HepG2 (cell line): ENCODE data around the gene UBR7. TPM values are rescaled to one million over a fixed set of nuclear protein-coding genes. Genes with fewer than 3 reads are reported as not detected.
"Not testable (repeated sequence)": the region's sequence is repeated elsewhere in the genome, so short reads cannot be mapped to it uniquely, and the experiment has no call there.

ENCODE experiments used
- ATAC-seq: fragments of 200-7000 bp; cut with Tn5 transposase; 3 replicates; pipeline ENCODE4 v1.9.1; 2020; ENCODE audit warnings: mild to moderate bottlenecking, moderate library complexity
- BruUV-seq: library from RNA; stranded (reverse); fragments of 400-500 nt; replicated peaks from 2 replicates; lab custom pipeline; 2021; lab: Mats Ljungman, UMichigan
- CTCF ChIA-PET: fragments of 300-600 bp; formaldehyde crosslinking; extraction: SDS; loops from one replicate; lab custom pipeline; 2021; ENCODE audit warnings: low total read pairs, inconsistent platforms, low intra/inter-chr PET ratio; lab: Yijun Ruan, JAX
- POLR2A ChIA-PET: fragments of 350-600 bp; sonication (Branson Sonifier 250); formaldehyde crosslinking; loops from one replicate; lab custom pipeline; 2020; ENCODE audit warnings: antibody characterized with exemption, inconsistent platforms; lab: Yijun Ruan, JAX
- DNase-seq: peaks from one replicate; pipeline ENCODE4 v3.0.0-alpha.2; 2015; ENCODE audit warnings: low spot score
- FAIRE-seq: peaks from 3 replicates; lab custom pipeline; 2011; peaks lifted over from hg19 to GRCh38; lab: Jason Lieb, UNC
- H2AFZ ChIP-seq: one replicate; pipeline ENCODE4 v1.6.1; 2011; ENCODE audit warnings: low read length, inconsistent platforms
- H3K27ac ChIP-seq: fragments of 300-600 bp; 3 replicates; pipeline ENCODE4 v1.8.0; 2011; ENCODE audit warnings: mixed run types, mild to moderate bottlenecking, mixed read lengths, low read length, inconsistent platforms; ENCODE audit not compliant: insufficient read depth; ENCODE audit errors: extremely low read length
- H3K27me3 ChIP-seq, 2 experiments: fragments of 200-600 bp in 1 of 2; 2 replicates in 1 of 2; 3 replicates in 1 of 2; pipeline versions ENCODE4 v1.6.0 to v1.8.0; 2011; ENCODE audit warnings: low read length in 2 of 2, mild to moderate bottlenecking in 2 of 2, moderate library complexity in 2 of 2, inconsistent platforms in 1 of 2; ENCODE audit not compliant: insufficient read depth in 2 of 2, control insufficient read depth in 1 of 2
- H3K36me3 ChIP-seq, 2 experiments: fragments of 200-600 bp in 1 of 2; replicated peaks in 1 of 2; 2 replicates in 1 of 2; 3 replicates in 1 of 2; pipeline versions ENCODE4 v1.5.1 to v1.8.0; 2011; ENCODE audit warnings: low read length in 2 of 2, inconsistent platforms in 1 of 2; ENCODE audit not compliant: insufficient read depth in 2 of 2, control insufficient read depth in 1 of 2
- H3K4me1 ChIP-seq: 2 replicates; pipeline ENCODE4 v1.5.1; 2012; ENCODE audit warnings: low read length, inconsistent platforms; ENCODE audit not compliant: insufficient read depth
- H3K4me2 ChIP-seq: 2 replicates; pipeline ENCODE4 v1.6.0; 2011; ENCODE audit warnings: low read depth, low read length, inconsistent platforms
- H3K4me3 ChIP-seq, 3 experiments: fragments of 200-600 bp in 1 of 3; sonication (generic), shearing (Covaris generic) in 1 of 3; replicated peaks in 1 of 3; 2 replicates each; pipeline ENCODE4 v1.5.1; 2011 to 2016; ENCODE audit warnings: low read length in 3 of 3, inconsistent platforms in 2 of 3, low read depth in 2 of 3, mild to moderate bottlenecking in 2 of 3, control low read depth in 1 of 3, mixed read lengths in 1 of 3; ENCODE audit not compliant: insufficient read depth in 1 of 3
- H3K79me2 ChIP-seq: one replicate; pipeline ENCODE4 v1.6.1; 2011; ENCODE audit warnings: low read length, inconsistent platforms; ENCODE audit not compliant: insufficient read depth
- H3K9ac ChIP-seq: 2 replicates; pipeline ENCODE4 v1.6.0; 2011; ENCODE audit warnings: mild to moderate bottlenecking, low read depth, low read length, inconsistent platforms; ENCODE audit not compliant: insufficient read depth
- H3K9me3 ChIP-seq: 2 replicates; pipeline ENCODE4 v1.5.1; 2012; ENCODE audit warnings: mild to moderate bottlenecking, low read length
- H4K20me1 ChIP-seq: 2 replicates; pipeline ENCODE4 v1.6.0; 2011; ENCODE audit warnings: inconsistent platforms, mild to moderate bottlenecking, low read length, moderate library complexity; ENCODE audit not compliant: insufficient read depth
- CSRNP1 ChIP-seq: sonication (generic); formaldehyde crosslinking; IDR thresholded peaks from 2 replicates; pipeline ENCODE4 v1.8.1; 2023; ENCODE audit warnings: mild to moderate bottlenecking, missing genetic modification reagents
- FOXP1 ChIP-seq, 2 experiments: fragments of 450-650 bp in 1 of 2; IDR thresholded peaks; 2 replicates each; pipeline ENCODE4 v1.6.1; 2017 to 2018; ENCODE audit warnings: antibody characterized with exemption in 1 of 2
- HMG20A ChIP-seq: IDR thresholded peaks from 2 replicates; pipeline ENCODE4 v1.6.1; 2016; ENCODE audit warnings: borderline replicate concordance
- HNF1B ChIP-seq: sonication (generic); formaldehyde crosslinking; IDR thresholded peaks from 2 replicates; pipeline ENCODE4 v1.5.1; 2020; ENCODE audit warnings: mild to moderate bottlenecking, moderate library complexity, missing genetic modification reagents
- KAT8 ChIP-seq: IDR thresholded peaks from 2 replicates; pipeline ENCODE4 v1.6.1; 2016; ENCODE audit warnings: missing genetic modification reagents, missing compliant biosample characterization
- MIXL1 ChIP-seq: IDR thresholded peaks from 2 replicates; pipeline ENCODE4 v1.6.1; 2016
- NONO ChIP-seq, 2 experiments: fragments of 450-650 bp in 1 of 2; sonication (generic) in 1 of 2; formaldehyde crosslinking in 1 of 2; IDR thresholded peaks in 1 of 2; conservative IDR thresholded peaks in 1 of 2; 2 replicates each; pipeline versions ENCODE4 v1.6.1 to v1.8.0; 2017 to 2022; ENCODE audit warnings: mild to moderate bottlenecking in 1 of 2, missing genetic modification reagents in 1 of 2, moderate library complexity in 1 of 2
- SAP130 ChIP-seq: IDR thresholded peaks from 2 replicates; pipeline ENCODE4 v1.6.1; 2016; ENCODE audit warnings: low read depth
- SP4 ChIP-seq: sonication (generic); formaldehyde crosslinking; IDR thresholded peaks from 2 replicates; pipeline ENCODE4 v1.8.1; 2023; ENCODE audit warnings: mild to moderate bottlenecking, missing genetic modification reagents
- YEATS4 ChIP-seq: sonication (generic); formaldehyde crosslinking; IDR thresholded peaks from 2 replicates; pipeline ENCODE4 v1.4.0; 2020; ENCODE audit warnings: missing genetic modification reagents, borderline replicate concordance
- ZBED4 ChIP-seq: sonication (generic); formaldehyde crosslinking; IDR thresholded peaks from 2 replicates; pipeline ENCODE4 v1.4.0; 2020; ENCODE audit warnings: missing genetic modification reagents, borderline replicate concordance
- ZFY ChIP-seq: sonication (generic); formaldehyde crosslinking; IDR thresholded peaks from 2 replicates; pipeline ENCODE4 v1.4.0; 2020; ENCODE audit warnings: missing genetic modification reagents
- ZNF441 ChIP-seq: sonication (generic); formaldehyde crosslinking; IDR thresholded peaks from 2 replicates; pipeline ENCODE4 v1.7.0; 2021; ENCODE audit warnings: missing genetic modification reagents, borderline replicate concordance
- WGBS: methylation state at CpG from one replicate; pipeline ENCODE4 v1.1.6; 2017; ENCODE audit warnings: low lambda C conversion rate; 5-methylcytosine and 5-hydroxymethylcytosine counted together
- in situ Hi-C: cut with HindIII; loops from 2 replicates; pipeline ENCODE4 v1.10.0; 2017; ENCODE audit warnings: low pct_unique_long_range_greater_than_20kb; ENCODE audit not compliant: extremely low pct_ligation_motif_present
- intact Hi-C: fragments of 100-400 bp; cut with micrococcal nuclease; formaldehyde crosslinking; loops from one replicate; pipeline ENCODE4 v1.10.0; 2022; ENCODE audit not compliant: unreplicated experiment
- polyA plus RNA-seq, 8 experiments: library from polyadenylated mRNA; depleted of rRNA in 3 of 8; stranded (reverse) in 7 of 8; unstranded in 1 of 8; fragments of >200 nt; fragmentation: Illumina TruSeq in 4 of 8; extraction: Trizol in 4 of 8; gene quantifications; 2 replicates each; pipeline versions ENCODE4 v1.2.1 to v1.2.3, GENCODE V29; 2011 to 2016; ENCODE audit warnings: low read depth in 4 of 8, missing spikeins in 1 of 8, mixed read lengths in 1 of 8; ENCODE audit not compliant: insufficient read depth in 1 of 8
- total RNA-seq, 5 experiments: library from RNA; depleted of rRNA; stranded (reverse); fragments of >200 nt; fragmentation: Illumina TruSeq; extraction: Trizol; gene quantifications; 2 replicates each; pipeline ENCODE4 v1.2.3, GENCODE V29; 2016; ENCODE audit warnings: low read depth in 1 of 5

Gene UBR7
- total and polyA plus RNA-seq, 2 of the 13 experiments (the other 11 are each of a cell fraction or from before 2014, with no cell fraction given) = 11.0 to 19.7 TPM

GRCh38 chr14:93163564-93163963, 43.5 kb upstream of the UBR7 start (continued):
- TF ChIP-seq CSRNP1 (CRISPR knock-in tag) = no peak
- TF ChIP-seq, all 625 proteins: peak for 3

GRCh38 chr14:93165271-93166265, 41.5 kb upstream of the UBR7 start:
- H3K36me3 ChIP-seq; FAIRE-seq; H4K20me1 ChIP-seq; H2AFZ ChIP-seq; H3K79me2 ChIP-seq; H3K9me3 ChIP-seq; DNase-seq; in situ Hi-C loops; H3K27me3 ChIP-seq; CTCF ChIA-PET; intact Hi-C loops; BruUV-seq; POLR2A ChIA-PET; TF ChIP-seq NONO, FOXP1 (IDR thresholded peaks at IDR 0.05): not testable (repeated sequence)
- Histone ChIP-seq H3K4me3 (peak overlapping the region; percentile 9 to 47 (median 29); a peak in 5 of 6 replicates), H3K9ac (peak overlapping the region; percentile 34), H3K27ac (peak overlapping the region; percentile 73), H3K4me2 (peak overlapping the region; percentile 71), H3K4me1 (peaks cover 60% of the 10 kb centered on the region)
- 31% methylated on average over 23 of the region's 26 CpGs for WGBS
- ATAC-seq = peak; percentile 38
- TF ChIP-seq SP4 (CRISPR knock-in tag) = 0 out of 2 replicates have a peak, but pooled peaks have one; percentile 26
- peak; percentile 20; the same call in 1 of the 2 replicates for TF ChIP-seq HMG20A (CRISPR knock-in tag)
- peak; percentile 66 for TF ChIP-seq SAP130 (CRISPR knock-in tag)
- peak; percentile 82 for TF ChIP-seq ZNF441 (CRISPR knock-in tag)
- 0 out of 2 replicates have a peak, but pooled peaks have one; percentile 24 for TF ChIP-seq KAT8 (CRISPR knock-in tag)
- TF ChIP-seq YEATS4 (CRISPR knock-in tag) = peak; percentile 18; the same call in 1 of the 2 replicates
- 0 out of 2 replicates have a peak, but pooled peaks have one; percentile 29 for TF ChIP-seq ZBED4 (CRISPR knock-in tag)
- TF ChIP-seq ZFY (CRISPR knock-in tag) = peak; percentile 57
- peak; percentile 47; the same call in 1 of the 2 replicates for TF ChIP-seq HNF1B (CRISPR knock-in tag)
- TF ChIP-seq NONO (CRISPR knock-in tag; conservative IDR thresholded peaks at IDR 0.05) = peak; percentile 35; the same call in 1 of the 2 replicates
- 0 out of 2 replicates have a peak, but pooled peaks have one; percentile 38 for TF ChIP-seq MIXL1
- 0 out of 2 replicates have a peak, but pooled peaks have one; percentile 8 for TF ChIP-seq FOXP1 (CRISPR knock-in tag; IDR thresholded peaks at IDR 0.05)
